Measurements from ENCODE around the gene NPAS1. TPM values are rescaled to one million over a fixed set of nuclear protein-coding genes. Genes with fewer than 3 reads are reported as not detected.

NPAS1 gene
- total RNA-seq, 1 experiment from 2014 or later = 4.6 TPM

DNA sequence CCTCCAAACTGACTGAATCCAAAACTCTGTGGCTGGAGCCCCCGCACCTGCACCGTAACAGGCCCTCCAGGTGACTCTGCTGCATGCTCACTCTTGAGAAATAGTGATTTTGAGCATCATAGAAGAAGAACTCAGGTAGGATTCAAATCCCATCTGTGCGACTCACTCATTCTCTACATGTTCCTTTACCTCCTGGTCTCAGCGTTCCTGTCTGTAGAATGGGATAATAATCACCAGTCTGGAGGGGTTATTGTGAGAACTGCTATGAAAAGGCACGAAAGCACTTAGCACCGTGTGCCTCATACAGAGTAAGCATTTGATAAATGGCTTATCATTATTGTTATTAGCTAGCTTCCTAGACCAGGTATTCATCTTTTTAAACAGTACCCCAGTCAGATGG lies 36.5 kb upstream of the NPAS1 start:
- RAD21 ChIA-PET (ENCODE audit: low non-redundant PET in 1 of 2, low total read pairs in 2 of 2, uncharacterized antibody in 2 of 2, unreplicated experiment in 2 of 2) = no interaction called here
- Histone ChIP-seq H3K36me3 (ENCODE audit: control insufficient read depth in 1 of 2, insufficient read depth in 2 of 2, low read length in 2 of 2) (no peaks in the 10 kb centered on the region), H3K4me2 (ENCODE audit: low read length) (no peak overlapping the region), H2AFZ (ENCODE audit: low read depth, low read length, poor library complexity, severe bottlenecking) (no peak overlapping the region), H3K4me3 (replicated peaks in 1 of 2; ENCODE audit: low read depth in 1 of 2, low read length in 2 of 2) (no peak overlapping the region), H3K27ac (ENCODE audit: low read depth, low read length) (no peak overlapping the region), H3K9me2 (ENCODE audit: insufficient read depth) (no peaks in the 10 kb centered on the region), H3K9ac (ENCODE audit: low read length) (no peak overlapping the region), H4K20me1 (ENCODE audit: insufficient read depth) (no peaks in the 10 kb centered on the region), H3K79me2 (ENCODE audit: insufficient read depth, low read length) (peaks cover 17% of the 10 kb centered on the region; the same call in 1 of the 2 replicates), H3K4me1 (ENCODE audit: control insufficient read depth in 1 of 2, insufficient read depth in 2 of 2, low read length in 2 of 2) (peaks cover 7 to 10% of the 10 kb centered on the region in 2 experiments; a peak in 2 of 4 replicates), H3K9me3 (ENCODE audit: control insufficient read depth in 1 of 2, insufficient read depth in 1 of 2, low read depth in 1 of 2, low read length in 2 of 2) (no peaks in the 10 kb centered on the region), H3K27me3 (ENCODE audit: insufficient read depth, low read length) (no peaks in the 10 kb centered on the region)
- no TSS peak for BruUV-seq (replicated peaks)
- intact Hi-C loops (cut with micrococcal nuclease) = no loop called here
- POLR2A ChIA-PET = no interaction called here
- ATAC-seq (no peak), DNase-seq (ENCODE audit: low read depth, low spot score) (no peak)
- TF ChIP-seq EZH2phosphoT487 (IDR thresholded peaks at IDR 0.05; ENCODE audit: borderline replicate concordance) = no peak
- TF ChIP-seq, protein P1, sequence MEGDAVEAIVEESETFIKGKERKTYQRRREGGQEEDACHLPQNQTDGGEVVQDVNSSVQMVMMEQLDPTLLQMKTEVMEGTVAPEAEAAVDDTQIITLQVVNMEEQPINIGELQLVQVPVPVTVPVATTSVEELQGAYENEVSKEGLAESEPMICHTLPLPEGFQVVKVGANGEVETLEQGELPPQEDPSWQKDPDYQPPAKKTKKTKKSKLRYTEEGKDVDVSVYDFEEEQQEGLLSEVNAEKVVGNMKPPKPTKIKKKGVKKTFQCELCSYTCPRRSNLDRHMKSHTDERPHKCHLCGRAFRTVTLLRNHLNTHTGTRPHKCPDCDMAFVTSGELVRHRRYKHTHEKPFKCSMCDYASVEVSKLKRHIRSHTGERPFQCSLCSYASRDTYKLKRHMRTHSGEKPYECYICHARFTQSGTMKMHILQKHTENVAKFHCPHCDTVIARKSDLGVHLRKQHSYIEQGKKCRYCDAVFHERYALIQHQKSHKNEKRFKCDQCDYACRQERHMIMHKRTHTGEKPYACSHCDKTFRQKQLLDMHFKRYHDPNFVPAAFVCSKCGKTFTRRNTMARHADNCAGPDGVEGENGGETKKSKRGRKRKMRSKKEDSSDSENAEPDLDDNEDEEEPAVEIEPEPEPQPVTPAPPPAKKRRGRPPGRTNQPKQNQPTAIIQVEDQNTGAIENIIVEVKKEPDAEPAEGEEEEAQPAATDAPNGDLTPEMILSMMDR (IDR thresholded peaks at IDR 0.05 in 2 of 3, conservative IDR thresholded peaks at IDR 0.05 in 1 of 3; ENCODE audit: borderline replicate concordance in 1 of 3, insufficient read depth in 1 of 3, low read depth in 2 of 3, low read length in 2 of 3) = no peak
- TF ChIP-seq CBX3 (IDR thresholded peaks at IDR 0.05; ENCODE audit: low read depth) = no peak
- no peak for TF ChIP-seq RAD21 (IDR thresholded peaks at IDR 0.05; ENCODE audit: low read depth)
- no peak for TF ChIP-seq TCF7L2 (IDR thresholded peaks at IDR 0.05; ENCODE audit: borderline replicate concordance, extremely low read depth, insufficient read depth, insufficient read length)
- TF ChIP-seq SRF (IDR thresholded peaks at IDR 0.05; ENCODE audit: low read depth) = no peak
- CTCF ChIA-PET = no interaction called here
